ENCODE results near the gene C10orf120.

- TF ChIP-seq CTCF (IDR thresholded peaks at IDR 0.05; ENCODE audit: insufficient read depth, low read length) (no peak), POLR2AphosphoS5 (IDR thresholded peaks at IDR 0.05; ENCODE audit: low read depth) (no peak), GABPA (IDR thresholded peaks at IDR 0.05; ENCODE audit: low read depth) (no peak), SPI1 (IDR thresholded peaks at IDR 0.05; ENCODE audit: borderline replicate concordance, low read depth) (no peak)
Measured at GRCh38 chr10:122738031-122738430, 38.4 kb upstream of the C10orf120 start.
